Endodermal cell (in vitro differentiated cells): ENCODE results near the gene EGFL8. TPM values are rescaled to one million over a fixed set of nuclear protein-coding genes. Genes with fewer than 3 reads are reported as not detected.

Experiments
- DNase-seq: peaks from one replicate; pipeline ENCODE4 v3.0.0-alpha.2; 2017
- H3K27ac ChIP-seq: 2 replicates; pipeline ENCODE4 v1.5.1; 2013; ENCODE audit warnings: mild to moderate bottlenecking, low read depth, low read length, moderate library complexity
- H3K27me3 ChIP-seq: 2 replicates; pipeline ENCODE4 v1.6.1; 2013; ENCODE audit warnings: mild to moderate bottlenecking, low read length, moderate library complexity; ENCODE audit not compliant: insufficient read depth, control insufficient read depth, poor library complexity, severe bottlenecking
- H3K36me3 ChIP-seq: 2 replicates; pipeline ENCODE4 v1.7.0; 2013; ENCODE audit warnings: mild to moderate bottlenecking, low read length, moderate library complexity; ENCODE audit not compliant: control insufficient read depth, insufficient read depth
- H3K4me1 ChIP-seq: one replicate; pipeline ENCODE4 v1.7.0; 2013; ENCODE audit warnings: low read length; ENCODE audit not compliant: control insufficient read depth, insufficient read depth
- H3K4me3 ChIP-seq: 2 replicates; pipeline ENCODE4 v1.5.1; 2013; ENCODE audit warnings: mild to moderate bottlenecking, low read length, moderate library complexity
- H3K9ac ChIP-seq: 2 replicates; pipeline ENCODE4 v1.6.1; 2013; ENCODE audit warnings: mild to moderate bottlenecking, low read length, moderate library complexity; ENCODE audit not compliant: poor library complexity, severe bottlenecking; ENCODE audit errors: extremely low read depth
- H3K9me3 ChIP-seq: 2 replicates; pipeline ENCODE4 v1.6.1; 2013; ENCODE audit warnings: mild to moderate bottlenecking, low read length, moderate library complexity; ENCODE audit not compliant: control insufficient read depth
- H3K27ac Mint-ChIP-seq: 2 replicates; pipeline ENCODE4 v1.8.0; 2020; ENCODE audit warnings: mixed read lengths
- H3K27me3 Mint-ChIP-seq: 2 replicates; pipeline ENCODE4 v1.8.0; 2021; ENCODE audit warnings: mild to moderate bottlenecking, mixed read lengths; ENCODE audit not compliant: insufficient read depth
- H3K36me3 Mint-ChIP-seq: 2 replicates; pipeline ENCODE4 v1.8.0; 2020; ENCODE audit warnings: low read depth, mixed read lengths
- H3K4me1 Mint-ChIP-seq: 2 replicates; pipeline ENCODE4 v1.8.0; 2020; ENCODE audit warnings: mixed read lengths
- H3K4me3 Mint-ChIP-seq: 2 replicates; pipeline ENCODE4 v1.8.0; 2020; ENCODE audit warnings: mild to moderate bottlenecking, moderate library complexity, mixed read lengths
- H3K9me3 Mint-ChIP-seq: 2 replicates; pipeline ENCODE4 v1.8.0; 2020; ENCODE audit warnings: mild to moderate bottlenecking, mixed read lengths
- CTCF ChIP-seq: fragments of 200-600 bp; sonication (generic); conservative IDR thresholded peaks from 2 replicates; pipeline ENCODE4 v1.5.0; 2021; ENCODE audit warnings: antibody characterized with exemption, mild to moderate bottlenecking
- WGBS, 2 experiments: methylation state at CpG; one replicate each; pipeline versions ENCODE4 v1.1.5 to v1.1.7; 2013; ENCODE audit warnings: missing lambda C conversion rate in 2 of 2, mixed read lengths in 1 of 2; ENCODE audit not compliant: insufficient coverage in 1 of 2, insufficient read length in 1 of 2; 5-methylcytosine and 5-hydroxymethylcytosine counted together
- total RNA-seq, 2 donors: library from RNA; stranded (reverse); fragmentation: NEBNext Ultra II Directional in 1 of 2; extraction: Animal tissue kit (Norgen Biotek cat#: 25700) in 1 of 2; gene quantifications; 2 replicates in 1 of 2; 3 replicates in 1 of 2; pipeline ENCODE4 v1.2.1, GENCODE V29; 2021

Gene EGFL8
- total RNA-seq, 2 donors from 2014 or later, result 27.9 to 39.6 TPM

GRCh38 chr6:32133786-32134185 lies 30.6 kb upstream of the EGFL8 start:
- Mint-ChIP-seq H3K27ac (no peak overlapping the region), H3K9me3 (no peaks in the 10 kb centered on the region), H3K4me3 (no peak overlapping the region), H3K36me3 (no peaks in the 10 kb centered on the region), H3K27me3 (peaks cover 20% of the 10 kb centered on the region), H3K4me1 (peaks cover 10% of the 10 kb centered on the region)
- no peak for DNase-seq
- Histone ChIP-seq H3K27ac (no peak overlapping the region), H3K4me3 (no peak overlapping the region), H3K9ac (no peak overlapping the region), H3K27me3 (no peaks in the 10 kb centered on the region), H3K4me1 (peaks cover 7% of the 10 kb centered on the region), H3K9me3 (no peaks in the 10 kb centered on the region), H3K36me3 (no peaks in the 10 kb centered on the region)
- no peak for TF ChIP-seq CTCF
- 91% methylated on average over 4 of the region's 4 CpGs; no CpG with 5 or more reads in 1 of the 2 experiments for WGBS, 2 experiments

- no peak for DNase-seq
- H3K9me3 ChIP-seq, result no peaks in the 10 kb centered on the region
- Mint-ChIP-seq H3K27me3 (peaks cover 18% of the 10 kb centered on the region), H3K9me3 (no peaks in the 10 kb centered on the region), H3K4me1 (peaks cover 15% of the 10 kb centered on the region), H3K4me3 (no peak overlapping the region), H3K27ac (no peak overlapping the region), H3K36me3 (no peaks in the 10 kb centered on the region)
- peaks cover 7% of the 10 kb centered on the region for H3K4me1 ChIP-seq
- no peaks in the 10 kb centered on the region for H3K27me3 ChIP-seq
- no peak for TF ChIP-seq CTCF
- no peaks in the 10 kb centered on the region for H3K36me3 ChIP-seq
- H3K4me3 ChIP-seq, result no peak overlapping the region
- no peak overlapping the region for H3K9ac ChIP-seq
- no peak overlapping the region for H3K27ac ChIP-seq
Measured at GRCh38 chr6:32137454-32137853, 26.9 kb upstream of the EGFL8 start.

- H3K36me3 ChIP-seq, result no peaks in the 10 kb centered on the region
- H3K9ac ChIP-seq, result no peak overlapping the region
- peaks cover 12% of the 10 kb centered on the region for H3K27me3 Mint-ChIP-seq
- H3K4me1 ChIP-seq, result peaks cover 7% of the 10 kb centered on the region
- peaks cover 19% of the 10 kb centered on the region for H3K4me1 Mint-ChIP-seq
- no peak for DNase-seq
- H3K9me3 ChIP-seq, result no peaks in the 10 kb centered on the region
- no peak overlapping the region for H3K27ac Mint-ChIP-seq
- no peak overlapping the region for H3K4me3 Mint-ChIP-seq
- no peaks in the 10 kb centered on the region for H3K9me3 Mint-ChIP-seq
- no peak for TF ChIP-seq CTCF
- WGBS, 2 experiments, result 95 to 96% methylated on average over 4 to 5 of the region's 5 CpGs
- no peaks in the 10 kb centered on the region for H3K36me3 Mint-ChIP-seq
- no peaks in the 10 kb centered on the region for H3K27me3 ChIP-seq
- H3K4me3 ChIP-seq, result no peak overlapping the region
- H3K27ac ChIP-seq, result no peak overlapping the region
Measured at GRCh38 chr6:32139590-32139989, 24.8 kb upstream of the EGFL8 start.
